Gastroesophageal sphincter (tissue), 4 donors: ENCODE results near the gene NUPR2. TPM values are rescaled to one million over a fixed set of nuclear protein-coding genes. Genes with fewer than 3 reads are reported as not detected.
"Not testable (repeated sequence)": the region's sequence is repeated elsewhere in the genome, so short reads cannot be mapped to it uniquely, and the experiment has no call there.

Source experiments
- ATAC-seq: fragments of 150-250 bp; one replicate; pipeline ENCODE4 v1.9.1; 2016; ENCODE audit warnings: mild to moderate bottlenecking, moderate library complexity
- H3K27ac ChIP-seq, 4 donors: fragments of 200-600 bp; sonication (generic) in 3 of 4; 1 replicate in 3 of 4; 2 replicates in 1 of 4; pipeline ENCODE4 v1.5.1; 2016 to 2019
- H3K27me3 ChIP-seq: fragments of 200-600 bp; sonication (generic); one replicate; pipeline ENCODE4 v1.5.1; 2019
- H3K36me3 ChIP-seq, 2 donors: fragments of 200-600 bp; sonication (generic); one replicate each; pipeline ENCODE4 v1.5.1; 2019; ENCODE audit warnings: control low read depth in 1 of 2
- H3K4me1 ChIP-seq, 3 donors: fragments of 200-600 bp; sonication (generic); 1 replicate in 2 of 3; 2 replicates in 1 of 3; pipeline ENCODE4 v1.5.1; 2016 to 2019; ENCODE audit warnings: control low read depth in 2 of 3
- H3K4me3 ChIP-seq, 2 donors: fragments of 200-600 bp; sonication (generic); one replicate each; pipeline ENCODE4 v1.5.1; 2019; ENCODE audit warnings: mild to moderate bottlenecking in 1 of 2, moderate library complexity in 1 of 2
- H3K9me3 ChIP-seq, 3 donors: fragments of 200-600 bp; sonication (generic); one replicate each; pipeline ENCODE4 v1.5.1; 2017 to 2019; ENCODE audit warnings: control low read depth in 2 of 3
- EP300 ChIP-seq: sonication (generic); formaldehyde crosslinking; IDR thresholded peaks from one replicate; pipeline ENCODE4 v1.6.1; 2017; ENCODE audit warnings: antibody characterized with exemption, mild to moderate bottlenecking
- POLR2A ChIP-seq, 2 donors: fragments of 450-650 bp; IDR thresholded peaks; one replicate each; pipeline ENCODE4 v1.6.1; 2017; ENCODE audit warnings: antibody characterized with exemption in 2 of 2, mild to moderate bottlenecking in 2 of 2, moderate library complexity in 1 of 2
- POLR2AphosphoS5 ChIP-seq: sonication (generic); formaldehyde crosslinking; IDR thresholded peaks from one replicate; pipeline ENCODE4 v1.6.1; 2017; ENCODE audit warnings: antibody characterized with exemption
- whole genome bisulfite sequencing, 2 donors: methylation state at CpG; one replicate each; pipeline ENCODE4 v1.1.5; 2018; ENCODE audit warnings: low coverage in 1 of 2; 5-methylcytosine and 5-hydroxymethylcytosine counted together
- total RNA-seq, 4 donors: library from RNA; depleted of rRNA; stranded (reverse); fragments of >200 nt; gene quantifications; one replicate each; pipeline ENCODE4 v1.1.0, GENCODE V29; 2016
- TF ChIP-seq, protein P1 (sequence below), 4 experiments: fragments of 200-600 bp in 2 of 4; fragments of 450-650 bp in 2 of 4; sonication (generic) in 1 of 4; IDR thresholded peaks; one replicate each; pipeline ENCODE4 v1.5.1; 2017 to 2019; ENCODE audit warnings: antibody characterized with exemption in 4 of 4, mild to moderate bottlenecking in 2 of 4, moderate library complexity in 2 of 4

The NUPR2 gene
- total RNA-seq, 4 donors from 2014 or later: 0.77 TPM; not detected in 3

DNA sequence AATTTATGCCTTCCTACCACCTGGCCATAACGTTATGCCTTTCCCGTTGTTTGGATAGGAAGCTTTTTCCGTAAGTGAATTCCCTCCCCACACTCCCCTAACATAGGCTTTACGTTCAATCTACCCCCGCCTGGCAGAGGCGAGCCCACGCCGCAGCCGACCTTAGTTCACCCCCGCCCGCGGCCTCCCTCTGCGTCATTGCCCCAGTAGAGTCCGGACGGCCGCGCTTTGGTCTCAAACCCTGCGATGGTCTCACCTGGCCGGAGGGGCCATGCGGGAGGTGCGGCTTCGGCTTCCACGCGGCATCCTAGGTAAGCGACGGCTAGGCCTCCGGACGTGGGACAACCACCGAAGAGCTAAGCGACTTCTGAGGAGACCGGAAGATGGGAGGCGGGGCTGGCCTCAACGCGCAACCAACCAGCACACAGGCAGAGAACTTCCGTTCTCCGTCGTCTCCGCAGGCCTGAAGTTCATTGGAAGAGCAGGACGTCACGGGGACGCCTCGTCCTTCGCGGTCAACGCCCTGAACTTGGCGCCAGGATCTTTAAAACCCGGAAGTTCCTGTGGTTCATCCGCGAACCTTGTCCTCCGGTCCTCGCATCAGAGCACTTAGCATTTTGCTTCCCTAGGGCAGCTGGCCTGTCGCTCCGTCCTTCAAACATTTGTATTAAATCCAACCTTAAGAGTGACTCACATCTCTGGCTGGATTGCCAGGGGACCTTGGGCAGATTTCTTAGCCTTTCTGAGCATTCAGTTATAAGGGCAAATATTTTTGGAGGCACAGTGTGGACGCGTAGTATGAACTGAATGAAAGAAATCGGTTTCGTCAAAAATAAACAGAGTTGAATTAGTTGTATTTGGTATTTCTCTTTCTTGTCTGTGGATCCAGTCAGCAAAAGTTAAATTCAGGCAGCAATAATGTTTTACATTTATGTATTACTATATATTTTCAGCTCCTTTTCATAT is 9.8 kb downstream of the NUPR2 start, which contains the start of gene CHCHD2:
CHCHD2 (minus strand) TSS at position 369 of the 966 bp plus-strand sequence; CDS start at position 306, 63 bp downstream.
- Histone ChIP-seq H3K27me3 (no peaks in the 10 kb centered on the region), H3K4me1 (peaks cover 0 to 32% (median 8%) of the 10 kb centered on the region in 3 donors), H3K9me3 (no peaks in the 10 kb centered on the region), H3K27ac (peak within 1 kb of the TSS; percentile 64 to 92 (median 90)), H3K36me3 (peaks cover 4 to 33% of the 10 kb centered on the region in 2 donors), H3K4me3 (peak within 1 kb of the TSS; percentile 56 to 64)
- ATAC-seq: peak; percentile 100
- 2 to 4% methylated on average over 18 to 29 of the region's 57 CpGs for WGBS, 2 donors
- TF ChIP-seq POLR2A (IDR thresholded peaks at IDR 0.05) (peak; percentile 82 to 85), POLR2AphosphoS5 (peak; percentile 93), EP300 (no peak)

DNA sequence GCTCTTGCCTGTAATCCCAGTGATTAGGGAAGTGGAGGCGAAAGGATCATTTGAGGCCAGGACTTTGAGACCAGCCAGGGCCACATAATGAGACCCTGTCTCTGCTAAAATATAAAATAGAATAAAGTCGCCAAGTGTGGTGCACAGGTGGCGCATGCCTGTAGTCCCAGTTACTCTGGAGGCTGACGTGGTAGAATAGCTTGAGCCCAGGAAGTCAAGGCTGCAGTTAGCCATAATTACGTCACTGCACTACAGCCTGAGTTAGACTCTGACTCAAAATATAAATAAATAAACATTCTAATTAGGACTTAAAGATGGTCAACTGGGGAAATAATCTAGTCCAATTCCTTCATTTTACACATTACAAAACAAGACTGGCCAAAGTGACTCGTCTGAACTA is 10.7 kb downstream of the NUPR2 start:
- ATAC-seq: no peak
- Histone ChIP-seq H3K27me3 (no peaks in the 10 kb centered on the region), H3K36me3 (peaks cover 4 to 42% of the 10 kb centered on the region in 2 donors), H3K27ac (peak overlapping the region; percentile 51 to 92 (median 90)), H3K9me3 (no peaks in the 10 kb centered on the region), H3K4me3 (peak overlapping the region; percentile 56 to 64), H3K4me1 (peaks cover 0 to 32% (median 8%) of the 10 kb centered on the region in 3 donors)
- TF ChIP-seq, protein P1, sequence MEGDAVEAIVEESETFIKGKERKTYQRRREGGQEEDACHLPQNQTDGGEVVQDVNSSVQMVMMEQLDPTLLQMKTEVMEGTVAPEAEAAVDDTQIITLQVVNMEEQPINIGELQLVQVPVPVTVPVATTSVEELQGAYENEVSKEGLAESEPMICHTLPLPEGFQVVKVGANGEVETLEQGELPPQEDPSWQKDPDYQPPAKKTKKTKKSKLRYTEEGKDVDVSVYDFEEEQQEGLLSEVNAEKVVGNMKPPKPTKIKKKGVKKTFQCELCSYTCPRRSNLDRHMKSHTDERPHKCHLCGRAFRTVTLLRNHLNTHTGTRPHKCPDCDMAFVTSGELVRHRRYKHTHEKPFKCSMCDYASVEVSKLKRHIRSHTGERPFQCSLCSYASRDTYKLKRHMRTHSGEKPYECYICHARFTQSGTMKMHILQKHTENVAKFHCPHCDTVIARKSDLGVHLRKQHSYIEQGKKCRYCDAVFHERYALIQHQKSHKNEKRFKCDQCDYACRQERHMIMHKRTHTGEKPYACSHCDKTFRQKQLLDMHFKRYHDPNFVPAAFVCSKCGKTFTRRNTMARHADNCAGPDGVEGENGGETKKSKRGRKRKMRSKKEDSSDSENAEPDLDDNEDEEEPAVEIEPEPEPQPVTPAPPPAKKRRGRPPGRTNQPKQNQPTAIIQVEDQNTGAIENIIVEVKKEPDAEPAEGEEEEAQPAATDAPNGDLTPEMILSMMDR (IDR thresholded peaks at IDR 0.05): no peak
- TF ChIP-seq POLR2AphosphoS5 (no peak), POLR2A (IDR thresholded peaks at IDR 0.05) (no peak), EP300 (no peak)
- WGBS, 2 donors: 15 to 18% methylated on average over 4 to 6 of the region's 6 CpGs

DNA sequence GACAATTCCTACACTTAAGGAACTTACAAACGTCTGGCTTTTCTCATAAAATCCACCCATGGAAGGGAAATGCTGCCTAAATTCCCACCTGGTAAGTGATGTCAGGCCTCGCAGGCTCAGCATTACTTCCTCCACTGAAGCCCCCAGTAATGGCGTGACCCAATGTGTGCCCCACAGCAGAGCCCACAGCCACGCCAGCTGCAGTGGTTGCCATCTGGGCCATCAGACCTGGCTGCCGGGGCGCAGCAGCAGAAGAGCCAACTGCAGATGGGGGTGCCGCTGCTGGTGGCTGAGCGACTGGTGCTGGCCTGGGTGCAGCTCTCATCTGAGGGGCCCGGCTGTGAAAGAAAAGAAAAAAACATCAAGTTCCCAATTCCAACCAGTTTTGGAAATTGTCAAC is 12.1 kb downstream of the NUPR2 start:
- Histone ChIP-seq H3K4me1 (peaks cover 0 to 32% (median 8%) of the 10 kb centered on the region in 3 donors), H3K36me3 (peaks cover 4 to 56% of the 10 kb centered on the region in 2 donors)
- 17 to 68% methylated on average over 1 to 4 of the region's 9 CpGs for WGBS, 2 donors
- H3K27me3 ChIP-seq, H3K4me3 ChIP-seq, H3K27ac ChIP-seq, H3K9me3 ChIP-seq, ATAC-seq: not testable (repeated sequence)

- H3K4me1 ChIP-seq: peaks cover 0 to 28% (median 0%) of the 10 kb centered on the region in 3 donors
- no peaks in the 10 kb centered on the region for H3K27me3 ChIP-seq
- no peaks in the 10 kb centered on the region for H3K9me3 ChIP-seq
- H3K4me3 ChIP-seq: no peak overlapping the region
- peaks cover 4 to 67% of the 10 kb centered on the region in 2 donors for H3K36me3 ChIP-seq
- H3K27ac ChIP-seq: no peak overlapping the region
- ATAC-seq: no peak
- WGBS, 2 donors: 90% methylated on average over 2 to 3 of the region's 3 CpGs
- no peak for TF ChIP-seq POLR2A (IDR thresholded peaks at IDR 0.05)
- TF ChIP-seq EP300: no peak
- TF ChIP-seq, protein P1 (IDR thresholded peaks at IDR 0.05): no peak
- no peak for TF ChIP-seq POLR2AphosphoS5
Observed at GRCh38 chr7:56099653-56100052, 16.6 kb downstream of the NUPR2 start.

DNA sequence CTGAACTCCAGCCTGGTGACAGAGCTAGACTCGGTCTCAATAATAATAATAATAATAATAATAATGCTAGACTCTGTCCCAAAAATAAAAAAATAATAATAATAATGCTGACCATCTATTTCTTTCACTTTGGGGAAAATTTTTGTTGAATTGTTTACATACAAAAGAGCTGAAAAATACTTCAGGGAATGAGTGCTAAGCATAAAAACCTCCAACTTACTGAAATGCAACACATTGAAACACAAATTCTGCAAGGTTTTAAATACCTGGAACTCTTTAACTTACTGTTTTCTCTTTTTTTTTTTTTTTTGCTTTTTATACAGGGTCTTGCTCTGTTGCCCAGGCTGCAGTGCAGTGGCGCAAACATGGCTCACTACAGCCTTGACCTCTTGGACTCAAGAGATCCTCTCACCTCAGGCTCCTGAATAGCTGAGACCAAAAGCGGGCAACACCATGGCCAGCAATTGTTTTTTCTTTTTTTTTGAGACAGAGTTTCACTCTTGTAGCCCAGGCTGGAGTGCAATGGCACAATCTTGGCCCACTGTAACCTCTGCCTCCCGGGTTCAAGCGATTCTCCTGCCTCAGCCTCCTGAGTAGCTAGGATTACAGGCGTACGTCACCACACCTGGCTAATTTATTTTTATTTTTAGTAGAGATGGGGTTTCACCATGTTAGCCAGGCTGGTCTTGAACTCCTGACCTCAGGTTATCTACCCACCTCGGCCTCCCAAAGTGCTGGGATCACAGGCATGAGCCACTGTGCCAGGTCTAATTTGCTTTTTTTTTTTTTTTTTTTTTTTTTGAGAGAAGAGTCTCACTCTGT is 17.8 kb downstream of the NUPR2 start:
- ATAC-seq, H3K27me3 ChIP-seq: not testable (repeated sequence)
- H3K36me3 ChIP-seq: peaks cover 0 to 54% of the 10 kb centered on the region in 2 donors

DNA sequence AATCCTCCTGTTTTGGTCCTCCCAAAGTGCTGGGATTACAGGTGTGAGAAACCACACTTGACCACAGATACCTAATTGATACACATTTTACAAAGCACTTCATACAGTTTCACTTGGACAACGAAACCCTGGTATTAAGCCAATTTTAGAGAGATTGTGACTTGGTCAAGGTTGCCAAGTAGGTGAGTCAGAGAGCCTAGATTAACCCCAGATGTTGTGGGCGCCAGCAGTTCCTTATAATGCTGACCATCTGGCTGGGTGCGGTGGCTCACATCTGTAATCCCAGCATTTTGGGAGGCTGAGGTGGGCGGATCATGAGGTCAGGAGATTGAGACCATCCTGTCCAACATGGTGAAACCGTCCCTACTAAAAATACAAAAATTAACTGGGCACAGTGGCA is 18.5 kb downstream of the NUPR2 start:
- Histone ChIP-seq H3K4me1 (peaks cover 0 to 19% (median 6%) of the 10 kb centered on the region in 3 donors), H3K36me3 (peaks cover 0 to 47% of the 10 kb centered on the region in 2 donors), H3K27me3 (no peaks in the 10 kb centered on the region), H3K4me3 (no peak overlapping the region), H3K27ac (no peak overlapping the region), H3K9me3 (no peaks in the 10 kb centered on the region)
- WGBS, 2 donors: 20 to 25% methylated on average over 1 to 2 of the region's 5 CpGs
- ATAC-seq: peak; percentile 75
- TF ChIP-seq POLR2A (IDR thresholded peaks at IDR 0.05) (no peak), POLR2AphosphoS5 (peak; percentile 60)

More for the DNA sequence above, 17.8 kb downstream of the NUPR2 start:
- not testable (repeated sequence) for H3K27ac ChIP-seq, H3K9me3 ChIP-seq, H3K4me3 ChIP-seq
- 89 to 92% methylated on average over 3 to 8 of the region's 8 CpGs for WGBS, 2 donors
- H3K4me1 ChIP-seq: peaks cover 0 to 18% (median 0%) of the 10 kb centered on the region in 3 donors
